Lung (tissue), 12 donors: ENCODE results near the gene FGGY. TPM values are rescaled to one million over a fixed set of nuclear protein-coding genes. Genes with fewer than 3 reads are reported as not detected.

Experiments used
- ATAC-seq: fragments of 200-7000 bp; cut with Tn5 transposase; one replicate; pipeline ENCODE4 v1.9.1; 2020; ENCODE audit warnings: moderate number of reproducible peaks; ENCODE audit not compliant: insufficient read depth, low FRiP score
- DNase-seq, 3 donors: peaks; one replicate each; pipeline ENCODE4 v3.0.0-alpha.2; 2013 to 2017
- H3K27ac ChIP-seq, 2 donors: one replicate each; pipeline ENCODE4 v1.5.1; 2013; ENCODE audit warnings: mild to moderate bottlenecking in 2 of 2, moderate library complexity in 2 of 2, control low read depth in 1 of 2, inconsistent platforms in 1 of 2, low read depth in 1 of 2, low read length in 1 of 2
- H3K27me3 ChIP-seq, 3 donors: one replicate each; pipeline ENCODE4 v1.5.1; 2013; ENCODE audit warnings: low read length in 2 of 3; ENCODE audit not compliant: control insufficient read depth in 3 of 3, insufficient read depth in 3 of 3
- H3K36me3 ChIP-seq, 4 donors: one replicate each; pipeline ENCODE4 v1.5.1; 2013; ENCODE audit warnings: low read length in 4 of 4, mild to moderate bottlenecking in 1 of 4, moderate library complexity in 1 of 4; ENCODE audit not compliant: control insufficient read depth in 4 of 4, insufficient read depth in 4 of 4
- H3K4me1 ChIP-seq, 5 donors: one replicate each; pipeline ENCODE4 v1.5.1; 2013; ENCODE audit warnings: low read length in 5 of 5, mild to moderate bottlenecking in 2 of 5, moderate library complexity in 1 of 5; ENCODE audit not compliant: control insufficient read depth in 5 of 5, insufficient read depth in 5 of 5
- H3K4me3 ChIP-seq: one replicate; pipeline ENCODE4 v1.5.1; 2013; ENCODE audit warnings: mild to moderate bottlenecking, control low read depth, moderate library complexity
- H3K9ac ChIP-seq, 2 donors: one replicate each; pipeline ENCODE4 v1.5.1; 2013; ENCODE audit warnings: low read length in 2 of 2, control low read depth in 1 of 2; ENCODE audit not compliant: insufficient read depth in 1 of 2
- H3K9me3 ChIP-seq, 4 donors: one replicate each; pipeline ENCODE4 v1.5.1; 2013; ENCODE audit warnings: low read length in 3 of 4, mild to moderate bottlenecking in 1 of 4, moderate library complexity in 1 of 4; ENCODE audit not compliant: control insufficient read depth in 4 of 4, insufficient read depth in 3 of 4
- WGBS, 2 donors: extraction: QIAGEN DNeasy Blood & Tissue Kit; methylation state at CpG; one replicate each; pipeline ENCODE4 v1.1.7; 2013; 5-methylcytosine and 5-hydroxymethylcytosine counted together
- polyA plus RNA-seq, 2 donors: library from polyadenylated mRNA; stranded (reverse); fragments of 200-250 nt; gene quantifications; one replicate each; pipeline ENCODE4 v1.2.1, GENCODE V29; 2013
- total RNA-seq, 2 donors: library from RNA; depleted of rRNA in 1 of 2; stranded (reverse); fragments of >200 nt in 1 of 2; gene quantifications; one replicate each; pipeline ENCODE4 v1.2.1, GENCODE V29; 2014 to 2021
- TF ChIP-seq, protein P1 (sequence below): IDR thresholded peaks from 2 replicates; pipeline ENCODE4 v1.5.1; 2012; ENCODE audit warnings: mild to moderate bottlenecking; ENCODE audit errors: control extremely low read depth, extremely low read depth
- donor health status: control.
- donor health status: control.
- donor health status: Bipolar disorder and iron deficiency.
- donor health status: healthy.
- donor health status: DM: yes; HTN: yes; CAD: no.

The FGGY gene
- total and polyA plus RNA-seq, 4 donors, result 16.1 to 42.3 (median 18.3) TPM

DNA sequence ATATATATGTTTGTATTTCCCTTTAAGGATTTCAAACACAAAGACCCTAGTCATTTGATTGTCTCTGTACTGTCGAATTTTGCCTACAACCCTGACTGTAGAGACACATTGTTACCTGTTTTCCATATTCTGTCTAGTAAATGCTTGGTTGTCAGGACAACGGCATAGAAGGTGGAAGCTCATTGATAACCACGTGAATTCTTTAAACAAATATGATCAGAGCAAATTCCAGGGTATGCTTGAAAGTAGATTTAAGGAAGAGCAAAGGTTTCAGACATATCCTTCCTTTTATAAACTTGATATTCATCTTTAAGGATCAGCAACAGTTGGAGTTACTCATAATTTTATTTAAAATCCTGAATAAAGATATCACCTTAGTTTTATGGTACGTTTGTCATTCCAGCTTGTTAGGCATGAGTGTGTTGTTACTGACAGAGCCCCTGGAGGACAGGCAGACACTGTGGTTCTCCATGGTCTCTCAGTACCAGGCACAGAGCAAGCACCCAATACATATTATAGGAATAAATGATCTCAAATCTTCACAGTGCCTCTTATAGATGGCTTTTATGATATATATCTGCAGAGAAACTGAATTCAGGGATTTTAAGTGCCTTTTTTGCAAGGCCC lies 203.2 kb downstream of the FGGY start:
- no peak for ATAC-seq
- 78 to 82% methylated on average over 4 of the region's 4 CpGs for WGBS, 2 donors
- no peak overlapping the region for H3K27ac ChIP-seq

DNA sequence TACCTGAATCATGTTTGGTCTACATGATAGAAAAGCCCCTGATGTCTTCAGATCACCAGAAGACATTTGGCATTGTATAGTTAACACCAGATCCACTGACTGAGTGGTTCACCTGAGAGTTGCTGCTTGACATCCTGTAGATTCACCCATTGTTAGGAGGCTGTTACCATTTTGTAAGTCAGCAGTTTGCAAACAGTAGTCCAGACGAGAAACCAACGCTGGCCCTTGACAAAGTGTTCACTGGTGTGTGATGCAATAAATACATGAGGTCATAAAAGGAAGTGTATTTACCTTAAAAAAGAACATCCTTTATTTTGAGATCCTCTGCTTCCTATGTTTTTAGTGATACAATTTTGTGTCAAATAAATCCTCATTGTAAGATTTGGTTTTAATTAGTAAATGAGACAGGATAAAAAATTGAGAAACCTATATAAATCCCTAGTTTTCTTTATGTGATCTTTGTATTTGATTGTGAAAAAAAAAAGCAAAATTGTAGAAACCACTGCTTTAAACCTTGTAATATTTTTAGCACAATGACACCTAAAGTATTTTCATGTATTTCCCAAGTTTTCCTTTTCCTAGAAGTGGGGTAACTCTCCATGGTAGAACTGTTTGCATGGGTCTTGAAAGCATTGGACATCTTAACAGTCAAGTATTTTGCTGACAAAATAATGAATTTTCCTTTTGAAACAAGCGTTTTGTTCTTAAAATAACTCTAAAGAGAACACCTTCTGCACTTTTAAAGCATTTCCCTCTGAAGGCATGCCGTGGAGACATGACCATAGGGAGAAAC lies 204.3 kb downstream of the FGGY start:
- 51 to 57% methylated on average over 4 of the region's 4 CpGs for WGBS, 2 donors
- H3K4me1 ChIP-seq, result peaks cover 0 to 5% (median 4%) of the 10 kb centered on the region in 5 donors
- no peaks in the 10 kb centered on the region for H3K27me3 ChIP-seq
- TF ChIP-seq, protein P1, sequence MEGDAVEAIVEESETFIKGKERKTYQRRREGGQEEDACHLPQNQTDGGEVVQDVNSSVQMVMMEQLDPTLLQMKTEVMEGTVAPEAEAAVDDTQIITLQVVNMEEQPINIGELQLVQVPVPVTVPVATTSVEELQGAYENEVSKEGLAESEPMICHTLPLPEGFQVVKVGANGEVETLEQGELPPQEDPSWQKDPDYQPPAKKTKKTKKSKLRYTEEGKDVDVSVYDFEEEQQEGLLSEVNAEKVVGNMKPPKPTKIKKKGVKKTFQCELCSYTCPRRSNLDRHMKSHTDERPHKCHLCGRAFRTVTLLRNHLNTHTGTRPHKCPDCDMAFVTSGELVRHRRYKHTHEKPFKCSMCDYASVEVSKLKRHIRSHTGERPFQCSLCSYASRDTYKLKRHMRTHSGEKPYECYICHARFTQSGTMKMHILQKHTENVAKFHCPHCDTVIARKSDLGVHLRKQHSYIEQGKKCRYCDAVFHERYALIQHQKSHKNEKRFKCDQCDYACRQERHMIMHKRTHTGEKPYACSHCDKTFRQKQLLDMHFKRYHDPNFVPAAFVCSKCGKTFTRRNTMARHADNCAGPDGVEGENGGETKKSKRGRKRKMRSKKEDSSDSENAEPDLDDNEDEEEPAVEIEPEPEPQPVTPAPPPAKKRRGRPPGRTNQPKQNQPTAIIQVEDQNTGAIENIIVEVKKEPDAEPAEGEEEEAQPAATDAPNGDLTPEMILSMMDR, result no peak
- DNase-seq (peak in 1 of 3 donors; percentile 19), ATAC-seq (no peak)
- no peaks in the 10 kb centered on the region for H3K9me3 ChIP-seq
- H3K9ac ChIP-seq, result no peak overlapping the region
- H3K36me3 ChIP-seq, result no peaks in the 10 kb centered on the region
- H3K27ac ChIP-seq, result no peak overlapping the region
- no peak overlapping the region for H3K4me3 ChIP-seq

More for the DNA sequence above, 203.2 kb downstream of the FGGY start:
- TF ChIP-seq, protein P1, result no peak
- no peak overlapping the region for H3K4me3 ChIP-seq
- H3K36me3 ChIP-seq, result no peaks in the 10 kb centered on the region
- no peak for DNase-seq
- no peaks in the 10 kb centered on the region for H3K27me3 ChIP-seq
- peaks cover 0 to 5% (median 4%) of the 10 kb centered on the region in 5 donors for H3K4me1 ChIP-seq
- no peaks in the 10 kb centered on the region for H3K9me3 ChIP-seq
- H3K9ac ChIP-seq, result no peak overlapping the region

DNA sequence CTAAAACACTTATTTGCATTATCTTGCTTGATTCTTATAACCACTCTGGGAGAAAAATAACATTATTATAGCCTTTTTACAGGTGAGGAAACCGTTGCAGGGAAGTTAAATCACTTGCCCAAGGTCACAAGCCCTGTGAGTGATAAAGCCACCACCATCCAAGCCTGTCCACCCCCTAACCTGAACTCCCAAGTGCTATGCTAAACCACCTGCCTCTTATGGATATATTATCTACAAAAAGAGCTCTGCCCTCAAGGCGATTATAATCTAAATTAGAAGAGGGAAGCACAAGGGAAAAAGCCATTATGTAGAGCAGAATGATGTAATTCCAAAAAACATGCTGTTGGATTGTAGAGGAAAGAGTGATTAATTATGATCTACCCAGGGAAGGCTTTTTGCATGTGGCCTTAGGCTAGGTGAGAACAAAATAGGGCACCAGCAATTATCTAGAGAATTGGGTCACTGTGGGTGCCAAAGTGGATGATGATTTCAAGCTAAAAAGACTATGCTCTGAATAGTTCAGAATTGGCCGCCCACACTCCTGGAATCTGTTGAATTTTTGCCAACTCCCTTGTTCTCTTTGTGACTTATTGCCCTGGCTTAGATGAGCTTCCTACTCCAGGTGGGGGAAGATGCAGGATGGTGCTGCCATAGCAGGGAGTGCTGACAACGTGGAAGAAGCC lies 205.3 kb downstream of the FGGY start:
- no peaks in the 10 kb centered on the region for H3K27me3 ChIP-seq
- H3K36me3 ChIP-seq, result no peaks in the 10 kb centered on the region
- peaks cover 0 to 5% (median 4%) of the 10 kb centered on the region in 5 donors for H3K4me1 ChIP-seq
- no peak overlapping the region for H3K9ac ChIP-seq
- no peak overlapping the region for H3K4me3 ChIP-seq
- DNase-seq (no peak), ATAC-seq (no peak)
- no peak overlapping the region for H3K27ac ChIP-seq
- 89 to 90% methylated on average over 4 of the region's 4 CpGs for WGBS, 2 donors
- no peaks in the 10 kb centered on the region for H3K9me3 ChIP-seq
- TF ChIP-seq, protein P1, result no peak
